GM18868 (cell line): ENCODE data around the gene PABPC1L.

Experiments used
- ATAC-seq: cut with Tn5 transposase; IDR thresholded peaks from one replicate; pipeline ENCODE4 v1.9.1; 2021; ENCODE audit warnings: mild to moderate bottlenecking, moderate library complexity; ENCODE audit not compliant: unreplicated experiment

PABPC1L gene

GRCh38 chr20:44900231-44900854, 9.5 kb upstream of the PABPC1L start:
- ATAC-seq: no peak

GRCh38 chr20:44901974-44902373, 7.9 kb upstream of the PABPC1L start:
- ATAC-seq: no peak

- ATAC-seq: no peak
These were observed 5.5 kb upstream of the PABPC1L start for GRCh38 chr20:44904377-44904776.

GRCh38 chr20:44908987-44909871, 631 bp upstream of the PABPC1L start:
- ATAC-seq: no peak

- ATAC-seq: no peak
These were observed 916 bp downstream of the PABPC1L start for GRCh38 chr20:44910690-44911262.

- no peak for ATAC-seq
These were observed 1.5 kb downstream of the PABPC1L start for GRCh38 chr20:44911264-44911921.

- no peak for ATAC-seq
These were observed 2.3 kb downstream of the PABPC1L start for GRCh38 chr20:44912189-44912588.

GRCh38 chr20:44914924-44915323, 5.1 kb downstream of the PABPC1L start:
- ATAC-seq: no peak

- ATAC-seq: no peak
These were observed 6.7 kb downstream of the PABPC1L start for GRCh38 chr20:44916586-44916985.

- no peak for ATAC-seq
These were observed 7.5 kb downstream of the PABPC1L start for GRCh38 chr20:44917399-44917798.

GRCh38 chr20:44918342-44918741, 8.5 kb downstream of the PABPC1L start:
- ATAC-seq: no peak

GRCh38 chr20:44918761-44919160, 8.9 kb downstream of the PABPC1L start:
- no peak for ATAC-seq

- ATAC-seq: no peak
These were observed 11.6 kb downstream of the PABPC1L start for GRCh38 chr20:44921447-44921846.

GRCh38 chr20:44924541-44924940, 14.7 kb downstream of the PABPC1L start:
- ATAC-seq: no peak

GRCh38 chr20:44928595-44928994, 18.7 kb downstream of the PABPC1L start:
- ATAC-seq: no peak

- no peak for ATAC-seq
These were observed 20.8 kb downstream of the PABPC1L start for GRCh38 chr20:44930517-44931168.

- no peak for ATAC-seq
These were observed 22.1 kb downstream of the PABPC1L start for GRCh38 chr20:44931911-44932310.

GRCh38 chr20:44932916-44933315, 23.1 kb downstream of the PABPC1L start:
- no peak for ATAC-seq

- no peak for ATAC-seq
These were observed 26.6 kb downstream of the PABPC1L start for GRCh38 chr20:44936510-44936909.

GRCh38 chr20:44938637-44939036, 28.8 kb downstream of the PABPC1L start:
- no peak for ATAC-seq

- ATAC-seq: no peak
These were observed 31.3 kb downstream of the PABPC1L start for GRCh38 chr20:44941120-44941691.
